Effector memory CD8-positive, alpha-beta T cell (primary cell): Measurements from ENCODE around the gene ZIC3.
"Not testable (repeated sequence)": the region's sequence is repeated elsewhere in the genome, so short reads cannot be mapped to it uniquely, and the experiment has no call there.

Experiments
- ATAC-seq: fragments of 150-1000 bp; cut with Tn5 transposase; replicated peaks from 2 replicates; pipeline ENCODE4 v1.10.0; 2021; ENCODE audit warnings: mild to moderate bottlenecking, moderate library complexity
- DNase-seq, 3 experiments: peaks; one replicate each; pipeline ENCODE4 v3.0.0; 2021
- H3K27ac Mint-ChIP-seq, 2 donors: one replicate each; pipeline ENCODE4 v1.8.0; 2022; ENCODE audit warnings: mild to moderate bottlenecking in 2 of 2, mixed read lengths in 2 of 2, moderate library complexity in 2 of 2
- H3K27me3 Mint-ChIP-seq, 2 donors: one replicate each; pipeline ENCODE4 v1.8.0; 2022; ENCODE audit warnings: mixed read lengths in 2 of 2
- H3K36me3 Mint-ChIP-seq: one replicate; pipeline ENCODE4 v1.8.0; 2022; ENCODE audit warnings: mild to moderate bottlenecking, moderate library complexity, mixed read lengths; ENCODE audit not compliant: insufficient read depth
- H3K4me1 Mint-ChIP-seq, 2 donors: one replicate each; pipeline ENCODE4 v1.8.0; 2022; ENCODE audit warnings: low read depth in 2 of 2, mixed read lengths in 2 of 2
- H3K4me3 Mint-ChIP-seq, 2 donors: one replicate each; pipeline ENCODE4 v1.8.0; 2022; ENCODE audit warnings: mild to moderate bottlenecking in 2 of 2, mixed read lengths in 2 of 2, moderate library complexity in 2 of 2
- H3K9me3 Mint-ChIP-seq, 2 donors: one replicate each; pipeline ENCODE4 v1.8.0; 2022; ENCODE audit warnings: mixed read lengths in 2 of 2
- total RNA-seq, 9 experiments: gene quantifications; one replicate each; lab custom pipeline; 2026; lab: John Stamatoyannopoulos, UW

ZIC3 gene
- 0 to 0.11 (median 0) reads per million in 9 experiments for total RNA-seq

DNA sequence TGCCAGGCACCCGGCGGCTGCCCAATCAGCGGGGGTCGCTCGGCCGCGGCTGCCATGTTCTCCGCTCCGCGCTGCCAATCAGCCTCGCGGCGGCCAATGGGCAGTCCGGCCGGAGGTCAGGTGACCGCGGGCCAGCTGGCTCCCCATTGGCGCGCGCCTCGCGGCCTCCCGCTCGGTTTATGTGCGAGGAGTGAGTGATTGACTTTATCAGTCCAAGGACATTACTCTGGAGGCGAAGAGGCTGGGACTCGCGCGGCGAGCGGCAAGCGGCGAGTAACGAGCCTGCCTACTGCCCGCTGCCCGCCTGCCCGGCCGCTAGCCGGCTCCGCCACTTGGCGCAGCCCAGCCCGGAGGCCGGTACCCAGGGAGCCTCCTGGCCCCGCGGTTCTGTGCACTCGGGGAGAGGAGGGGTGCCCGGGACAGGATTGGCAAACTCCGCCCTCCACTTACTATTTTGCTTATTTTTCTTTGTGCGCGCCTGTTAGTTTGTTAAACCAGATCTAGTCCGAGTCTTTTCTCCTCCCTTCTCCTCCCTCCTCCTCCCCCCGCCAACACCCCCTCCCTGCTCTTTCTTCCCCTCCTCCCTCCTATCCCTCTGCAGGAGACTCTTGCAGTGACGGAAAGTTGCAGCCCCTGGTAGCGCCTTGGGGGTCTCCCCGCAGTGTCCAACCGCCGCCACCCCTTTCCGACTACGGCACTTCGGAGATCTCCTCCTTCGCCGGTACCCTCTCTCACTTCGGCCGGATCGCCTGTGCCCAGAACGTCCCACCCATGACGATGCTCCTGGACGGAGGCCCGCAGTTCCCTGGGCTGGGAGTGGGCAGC is at the start of gene ZIC3:
ZIC3 (plus strand) TSS at position 207 of the 825 bp plus-strand sequence; CDS start at position 772, 565 bp downstream.
- H3K4me3 Mint-ChIP-seq = no peak within 1 kb of the TSS
- H3K4me1 Mint-ChIP-seq = peaks cover 3 to 6% of the 10 kb centered on the region in 2 donors
- H3K9me3 Mint-ChIP-seq = peaks cover 3 to 8% of the 10 kb centered on the region in 2 donors
- H3K27ac Mint-ChIP-seq = no peak within 1 kb of the TSS
- peaks cover 42 to 85% of the 10 kb centered on the region in 2 donors for H3K27me3 Mint-ChIP-seq
- no peaks in the 10 kb centered on the region for H3K36me3 Mint-ChIP-seq
- ATAC-seq = no peak
- DNase-seq = no peak

DNA sequence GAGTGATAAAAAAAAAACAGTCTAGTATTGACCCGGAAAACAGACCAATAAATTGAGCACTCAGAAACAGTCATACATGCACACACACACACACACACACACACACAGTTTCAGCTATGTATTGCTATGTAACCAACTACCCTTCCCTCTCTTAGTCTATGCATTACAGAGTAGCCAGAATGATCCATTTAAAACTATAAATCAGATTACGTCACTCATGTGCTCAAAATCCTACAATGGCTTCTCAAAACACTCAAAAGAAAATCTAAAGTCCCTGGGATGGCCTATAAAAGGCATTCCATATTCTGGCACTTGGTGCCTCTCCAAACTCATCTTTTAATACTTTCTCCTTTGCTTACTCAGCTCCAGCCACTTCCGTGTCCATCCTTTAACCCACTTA is 46.5 kb upstream of the ZIC3 start:
- H3K27me3 Mint-ChIP-seq = no peaks in the 10 kb centered on the region
- no peaks in the 10 kb centered on the region for H3K4me1 Mint-ChIP-seq
- H3K36me3 Mint-ChIP-seq = no peaks in the 10 kb centered on the region
- DNase-seq = no peak
- H3K27ac Mint-ChIP-seq = no peak overlapping the region
- ATAC-seq = no peak
- no peak overlapping the region for H3K4me3 Mint-ChIP-seq
- peaks cover 0 to 1% of the 10 kb centered on the region in 2 donors for H3K9me3 Mint-ChIP-seq

DNA sequence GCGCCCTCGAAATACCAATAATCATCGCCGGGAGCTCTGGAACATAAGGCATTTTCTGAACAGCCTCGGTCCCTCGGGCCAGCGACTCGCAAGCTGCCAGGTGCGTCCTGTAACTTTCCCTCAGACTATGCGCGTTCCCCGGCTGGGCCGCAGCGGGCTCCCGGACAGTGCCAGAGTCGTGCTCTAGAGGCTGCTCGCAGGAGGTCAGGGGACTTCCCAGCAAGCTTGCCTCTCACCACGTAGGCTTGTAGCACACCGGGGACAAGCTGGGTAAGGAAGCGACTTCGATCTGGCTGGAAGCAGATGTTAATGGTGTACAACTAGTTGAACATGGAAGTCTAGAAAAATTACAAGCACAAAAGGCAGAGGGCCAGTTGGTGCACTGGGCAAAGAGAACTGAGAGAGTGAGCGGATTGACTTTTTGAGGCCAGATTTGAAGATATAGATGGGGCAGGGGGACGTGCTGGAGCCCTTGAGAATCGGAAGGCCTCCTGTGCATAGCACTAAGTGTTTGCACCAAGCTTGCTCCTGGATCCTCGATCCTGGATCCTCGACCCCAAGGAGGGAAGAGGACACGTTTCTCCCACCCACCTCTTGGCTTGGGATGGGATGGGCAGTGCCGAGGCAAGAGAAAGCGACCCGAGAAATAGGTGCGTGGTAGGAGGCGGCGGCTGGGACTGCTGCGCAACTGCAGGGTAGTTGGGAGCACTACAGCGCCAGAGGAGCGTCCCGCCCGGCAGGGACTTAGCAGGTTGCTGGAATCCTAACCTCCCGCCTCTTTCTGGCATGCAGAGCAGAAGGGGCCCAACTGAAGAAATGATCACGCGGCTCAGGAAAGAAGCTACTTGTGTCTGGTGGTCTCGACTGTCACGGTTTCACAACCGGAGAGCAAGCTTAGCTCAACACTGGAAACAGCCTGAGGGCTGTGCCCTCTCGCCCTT is 19.9 kb upstream of the ZIC3 start:
- DNase-seq = no peak
- no peak overlapping the region for H3K4me3 Mint-ChIP-seq
- no peak for ATAC-seq
- H3K4me1 Mint-ChIP-seq = no peaks in the 10 kb centered on the region
- peaks cover 14 to 43% of the 10 kb centered on the region in 2 donors for H3K27me3 Mint-ChIP-seq
- no peak overlapping the region for H3K27ac Mint-ChIP-seq
- no peaks in the 10 kb centered on the region for H3K36me3 Mint-ChIP-seq
- H3K9me3 Mint-ChIP-seq = peaks cover 0 to 2% of the 10 kb centered on the region in 2 donors

DNA sequence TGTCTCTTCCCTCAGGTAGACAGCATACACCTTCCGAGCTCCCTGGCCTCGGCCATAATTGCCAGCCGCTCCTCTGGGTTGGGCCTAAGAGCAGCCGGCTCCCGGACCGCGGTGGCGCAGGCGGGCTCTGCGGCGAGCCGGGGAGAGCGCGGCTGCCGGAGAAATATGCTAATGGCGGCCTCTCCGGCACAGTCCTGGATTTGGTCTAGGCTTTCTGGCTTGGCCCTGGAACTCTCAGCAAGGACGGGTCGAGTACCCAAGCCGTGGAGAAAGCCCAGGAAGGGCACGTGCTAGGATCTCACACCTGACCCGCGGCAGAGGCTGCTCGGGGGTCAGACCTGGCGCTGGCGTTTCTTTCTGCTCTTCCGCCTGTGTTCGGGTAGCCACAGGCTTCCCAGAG is 18.6 kb upstream of the ZIC3 start:
- H3K9me3 Mint-ChIP-seq = peaks cover 0 to 2% of the 10 kb centered on the region in 2 donors
- no peak for ATAC-seq
- no peak overlapping the region for H3K4me3 Mint-ChIP-seq
- no peak for DNase-seq
- no peak overlapping the region for H3K27ac Mint-ChIP-seq
- H3K4me1 Mint-ChIP-seq = no peaks in the 10 kb centered on the region
- no peaks in the 10 kb centered on the region for H3K36me3 Mint-ChIP-seq
- peaks cover 19 to 49% of the 10 kb centered on the region in 2 donors for H3K27me3 Mint-ChIP-seq

DNA sequence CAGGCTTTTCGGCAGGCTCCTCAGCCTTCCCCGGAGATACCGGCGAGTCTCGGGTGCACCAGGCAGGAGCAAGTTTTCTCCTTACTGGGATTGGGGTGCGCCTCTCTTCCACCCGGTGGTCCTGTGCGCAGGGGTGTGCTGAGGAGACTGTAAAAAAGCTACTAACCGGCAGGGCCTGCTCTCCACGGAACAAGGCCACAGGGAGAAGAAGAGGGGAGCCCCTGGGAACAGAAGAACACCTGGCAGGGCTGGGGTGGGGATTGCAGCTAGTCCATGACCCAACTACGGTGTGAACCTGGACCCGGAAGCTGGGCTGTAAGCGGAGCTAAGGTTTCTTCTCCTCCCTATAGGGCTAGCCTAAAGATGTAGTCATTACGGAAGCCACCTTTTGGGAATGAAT is 17.7 kb upstream of the ZIC3 start:
- Mint-ChIP-seq H3K27me3 (peaks cover 19 to 49% of the 10 kb centered on the region in 2 donors), H3K4me1 (no peaks in the 10 kb centered on the region), H3K36me3 (no peaks in the 10 kb centered on the region), H3K9me3 (peaks cover 0 to 2% of the 10 kb centered on the region in 2 donors), H3K27ac (no peak overlapping the region), H3K4me3 (no peak overlapping the region)
- DNase-seq (no peak), ATAC-seq (no peak)

DNA sequence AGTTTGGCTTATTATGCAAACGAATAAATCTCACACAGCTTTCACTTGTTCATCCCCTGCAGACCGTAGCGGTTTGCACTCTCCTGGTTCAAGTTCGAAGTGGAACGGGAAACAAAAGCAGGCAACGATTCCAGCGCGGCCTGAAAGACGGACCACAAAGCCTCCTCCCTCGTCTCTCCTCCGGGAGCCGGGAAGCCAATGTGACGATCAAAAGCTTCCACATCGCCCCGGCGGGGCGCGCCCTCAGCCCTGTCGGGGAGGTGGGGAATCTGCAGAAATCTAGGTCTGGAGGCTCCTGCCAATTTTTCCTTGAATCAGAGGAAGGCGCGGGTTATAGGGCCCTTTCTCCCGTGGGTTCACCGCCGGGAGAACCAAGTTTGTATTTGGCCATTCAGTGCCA is 16.9 kb upstream of the ZIC3 start:
- DNase-seq (no peak), ATAC-seq (no peak)
- H3K36me3 Mint-ChIP-seq = no peaks in the 10 kb centered on the region
- H3K27ac Mint-ChIP-seq = no peak overlapping the region
- peaks cover 19 to 49% of the 10 kb centered on the region in 2 donors for H3K27me3 Mint-ChIP-seq
- no peak overlapping the region for H3K4me3 Mint-ChIP-seq
- H3K9me3 Mint-ChIP-seq = peaks cover 0 to 2% of the 10 kb centered on the region in 2 donors
- H3K4me1 Mint-ChIP-seq = no peaks in the 10 kb centered on the region

DNA sequence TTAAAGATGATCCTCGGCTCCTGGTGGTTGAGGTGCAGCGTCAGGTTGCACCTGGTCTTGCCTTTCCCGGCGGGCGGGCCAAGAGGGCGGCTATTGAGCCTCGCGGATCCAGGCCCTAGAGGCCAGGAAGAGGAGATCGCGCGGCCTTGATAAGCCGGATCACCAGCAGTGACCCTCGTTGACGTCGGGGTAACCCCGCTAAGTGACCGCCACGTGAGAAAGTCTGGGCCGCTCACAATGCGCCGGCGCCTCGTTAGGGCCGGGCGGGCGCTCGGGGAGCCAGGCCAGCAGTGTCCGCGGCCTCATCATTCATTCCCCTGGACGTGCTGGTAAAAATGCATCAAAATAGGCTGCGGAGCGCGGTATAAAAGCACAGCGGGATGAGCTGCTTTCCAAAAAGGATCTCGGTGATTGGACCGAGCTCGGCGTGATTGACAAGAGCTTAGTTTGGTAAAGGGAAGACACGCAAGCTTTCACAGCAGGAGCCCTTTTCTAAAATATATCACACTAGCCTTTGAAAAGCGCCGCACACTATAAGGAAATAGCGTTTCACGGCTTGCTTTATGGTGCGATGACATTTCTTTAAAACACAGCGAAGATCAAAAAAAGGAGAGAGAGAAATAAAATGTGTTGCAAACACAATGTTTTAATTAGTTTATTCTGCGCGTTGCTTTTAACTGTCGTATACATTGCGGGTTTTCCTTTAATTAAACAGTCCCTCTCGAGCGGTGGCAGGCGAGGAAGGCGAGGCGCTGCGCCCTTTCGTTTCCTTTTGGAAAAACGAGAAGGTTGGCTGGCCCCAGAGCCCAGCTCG is 15.9 kb upstream of the ZIC3 start:
- no peaks in the 10 kb centered on the region for H3K36me3 Mint-ChIP-seq
- ATAC-seq (no peak), DNase-seq (no peak)
- no peak overlapping the region for H3K27ac Mint-ChIP-seq
- no peaks in the 10 kb centered on the region for H3K4me1 Mint-ChIP-seq
- peaks cover 19 to 49% of the 10 kb centered on the region in 2 donors for H3K27me3 Mint-ChIP-seq
- peaks cover 0 to 2% of the 10 kb centered on the region in 2 donors for H3K9me3 Mint-ChIP-seq
- H3K4me3 Mint-ChIP-seq = no peak overlapping the region

DNA sequence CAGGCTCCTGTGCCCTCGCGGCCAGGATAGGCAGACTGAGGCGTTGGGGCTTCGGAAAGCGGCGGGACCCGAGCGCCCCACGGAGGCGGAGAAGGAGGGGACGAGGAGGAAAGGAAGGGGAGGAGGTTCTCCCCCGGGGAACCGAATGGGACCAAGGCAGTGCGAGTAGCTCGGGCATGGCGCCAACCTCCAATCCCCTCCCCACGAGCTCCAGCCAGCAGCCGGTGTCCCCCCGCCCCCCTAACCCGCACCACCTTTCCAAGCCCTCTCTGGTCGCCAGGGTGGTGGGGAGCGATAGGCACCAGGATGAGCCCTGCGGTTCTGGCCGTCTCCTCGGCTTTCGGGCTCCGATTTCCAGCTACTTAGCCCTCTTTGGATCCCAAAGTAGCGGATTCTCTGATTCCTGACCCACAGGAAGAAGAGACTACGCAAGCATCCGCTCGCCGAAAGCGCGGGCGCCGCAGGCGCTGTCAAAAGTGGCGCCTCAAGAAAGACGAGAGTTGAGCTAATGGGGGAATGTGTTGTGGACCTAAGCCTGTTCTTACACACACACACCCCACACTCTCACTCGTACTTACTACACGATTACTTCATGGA is 15.2 kb upstream of the ZIC3 start:
- DNase-seq (no peak), ATAC-seq (no peak)
- H3K36me3 Mint-ChIP-seq = no peaks in the 10 kb centered on the region
- H3K4me1 Mint-ChIP-seq = no peaks in the 10 kb centered on the region
- H3K9me3 Mint-ChIP-seq = peaks cover 0 to 2% of the 10 kb centered on the region in 2 donors
- H3K27me3 Mint-ChIP-seq = peaks cover 17 to 43% of the 10 kb centered on the region in 2 donors
- no peak overlapping the region for H3K27ac Mint-ChIP-seq
- H3K4me3 Mint-ChIP-seq = no peak overlapping the region

DNA sequence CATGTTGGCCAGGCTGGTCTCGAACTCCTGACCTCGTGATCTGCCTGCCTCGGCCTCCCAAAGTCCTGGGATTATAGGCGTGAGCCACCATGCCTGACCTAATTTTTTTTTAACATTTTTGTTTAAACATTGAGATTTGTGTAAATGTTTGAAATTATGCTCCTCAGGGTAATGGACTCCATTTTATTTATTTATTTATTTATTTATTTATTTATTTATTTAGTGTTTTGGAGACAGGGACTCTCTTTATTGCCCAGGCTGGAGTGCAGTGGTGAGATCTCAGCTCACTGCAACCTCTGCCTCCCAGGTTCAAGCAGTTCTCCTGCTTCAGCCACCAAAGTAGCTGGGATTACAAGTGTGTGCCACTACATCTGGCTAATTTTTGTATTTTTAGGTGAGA is 13.8 kb upstream of the ZIC3 start:
- H3K4me3 Mint-ChIP-seq, H3K27ac Mint-ChIP-seq, H3K4me1 Mint-ChIP-seq, ATAC-seq, H3K36me3 Mint-ChIP-seq, DNase-seq, H3K9me3 Mint-ChIP-seq: not testable (repeated sequence)
- peaks cover 12 to 30% of the 10 kb centered on the region in 2 donors for H3K27me3 Mint-ChIP-seq

DNA sequence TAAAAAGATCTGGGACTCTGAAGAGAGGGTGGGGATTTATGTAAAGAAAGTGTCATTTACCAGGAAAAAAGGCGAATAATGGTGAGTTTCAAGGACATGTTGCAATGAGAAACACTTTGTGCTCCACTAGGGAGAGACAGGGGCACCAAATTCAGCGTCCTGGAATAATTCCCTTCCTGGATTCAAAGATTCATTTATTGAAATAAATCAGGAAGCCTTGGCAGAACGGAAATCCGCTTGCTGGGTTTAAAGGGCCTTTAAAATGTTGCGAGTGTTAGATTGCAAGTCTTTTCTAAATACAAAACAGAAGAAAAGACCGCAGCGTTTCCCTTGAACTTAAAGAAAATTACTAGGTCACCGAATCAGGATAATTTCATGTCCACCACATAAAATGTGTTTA is 3.8 kb upstream of the ZIC3 start:
- Mint-ChIP-seq H3K27ac (no peak overlapping the region), H3K27me3 (peaks cover 9 to 56% of the 10 kb centered on the region in 2 donors), H3K36me3 (no peaks in the 10 kb centered on the region), H3K9me3 (peaks cover 3 to 8% of the 10 kb centered on the region in 2 donors), H3K4me3 (no peak overlapping the region), H3K4me1 (peaks cover 0 to 3% of the 10 kb centered on the region in 2 donors)
- no peak for ATAC-seq
- DNase-seq = no peak

DNA sequence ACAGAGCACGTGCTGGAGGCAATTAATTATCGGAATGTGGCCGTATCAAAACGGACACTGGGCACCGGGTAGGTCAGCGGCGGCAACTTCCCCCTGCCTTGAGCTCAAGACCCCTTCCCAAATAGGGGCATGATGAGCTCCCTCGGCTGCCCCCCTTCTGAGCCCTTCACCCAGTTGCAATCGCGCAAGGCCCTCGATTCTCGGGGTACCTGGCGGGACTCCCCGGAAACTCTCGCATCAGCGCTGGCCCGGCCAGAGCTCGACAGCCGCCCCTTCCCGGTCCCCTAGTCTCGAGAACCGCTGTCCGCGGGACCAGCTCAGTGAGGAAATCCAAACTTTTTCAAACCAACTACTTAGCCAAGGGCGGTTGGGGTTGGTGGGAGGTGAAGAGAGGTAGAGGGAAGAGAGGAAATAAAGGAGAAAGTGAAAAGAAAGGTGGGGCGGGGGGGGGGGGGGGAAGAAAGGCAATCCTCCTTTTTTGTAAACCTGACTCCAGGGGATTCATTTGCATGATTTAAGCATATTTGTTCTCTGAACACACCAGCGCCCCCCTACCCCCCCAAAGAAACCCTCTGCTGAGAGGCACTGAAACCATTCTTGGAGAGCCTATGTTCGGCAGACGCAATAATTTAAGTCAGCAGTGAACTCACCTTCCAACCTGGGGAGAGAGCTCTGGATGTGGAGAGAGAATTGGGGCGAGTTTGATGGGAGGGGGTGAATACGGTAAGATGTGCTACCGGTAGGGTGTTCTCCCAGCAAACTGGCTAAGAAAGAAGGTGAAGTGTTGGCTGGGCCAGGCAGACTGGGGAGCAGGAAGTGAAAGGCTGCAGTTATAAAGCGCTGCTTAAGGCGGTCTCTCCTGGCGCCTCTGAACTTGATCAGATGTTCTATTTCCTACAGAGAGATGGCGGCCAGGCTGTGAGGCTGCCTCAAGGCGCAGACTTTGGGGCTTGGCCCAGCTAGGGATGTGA is 2.0 kb upstream of the ZIC3 start:
- H3K36me3 Mint-ChIP-seq = no peaks in the 10 kb centered on the region
- no peak overlapping the region for H3K4me3 Mint-ChIP-seq
- peaks cover 3 to 6% of the 10 kb centered on the region in 2 donors for H3K4me1 Mint-ChIP-seq
- no peak overlapping the region for H3K27ac Mint-ChIP-seq
- ATAC-seq (no peak), DNase-seq (no peak)
- peaks cover 26 to 67% of the 10 kb centered on the region in 2 donors for H3K27me3 Mint-ChIP-seq
- peaks cover 3 to 8% of the 10 kb centered on the region in 2 donors for H3K9me3 Mint-ChIP-seq
